ENCODE measurements around the gene ABCB6. TPM values are rescaled to one million over a fixed set of nuclear protein-coding genes. Genes with fewer than 3 reads are reported as not detected.

ABCB6 gene
- total RNA-seq, 2 donors from 2014 or later, result 31.9 to 32.1 TPM

DNA sequence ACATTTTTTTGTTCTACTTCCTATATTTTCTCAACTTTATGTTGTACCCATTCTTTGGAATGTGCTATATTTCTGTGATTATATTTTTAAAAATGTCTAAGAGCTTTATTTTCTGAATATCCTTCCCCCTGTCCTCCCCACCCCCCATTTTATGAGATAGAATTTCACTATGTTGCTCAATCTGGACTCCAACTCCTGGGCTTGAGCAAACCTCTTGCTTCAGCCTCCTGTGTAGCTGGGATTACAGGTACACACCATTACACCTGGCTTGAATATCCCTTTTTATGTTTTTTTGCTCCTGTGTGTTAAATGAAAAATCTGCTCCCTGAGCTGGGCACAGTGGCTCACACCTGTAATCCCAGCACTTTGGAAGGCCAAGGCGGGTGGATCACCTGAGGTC, 21.4 kb downstream of the ABCB6 start:
- no peak for DNase-seq (ENCODE audit: low spot score)

DNA sequence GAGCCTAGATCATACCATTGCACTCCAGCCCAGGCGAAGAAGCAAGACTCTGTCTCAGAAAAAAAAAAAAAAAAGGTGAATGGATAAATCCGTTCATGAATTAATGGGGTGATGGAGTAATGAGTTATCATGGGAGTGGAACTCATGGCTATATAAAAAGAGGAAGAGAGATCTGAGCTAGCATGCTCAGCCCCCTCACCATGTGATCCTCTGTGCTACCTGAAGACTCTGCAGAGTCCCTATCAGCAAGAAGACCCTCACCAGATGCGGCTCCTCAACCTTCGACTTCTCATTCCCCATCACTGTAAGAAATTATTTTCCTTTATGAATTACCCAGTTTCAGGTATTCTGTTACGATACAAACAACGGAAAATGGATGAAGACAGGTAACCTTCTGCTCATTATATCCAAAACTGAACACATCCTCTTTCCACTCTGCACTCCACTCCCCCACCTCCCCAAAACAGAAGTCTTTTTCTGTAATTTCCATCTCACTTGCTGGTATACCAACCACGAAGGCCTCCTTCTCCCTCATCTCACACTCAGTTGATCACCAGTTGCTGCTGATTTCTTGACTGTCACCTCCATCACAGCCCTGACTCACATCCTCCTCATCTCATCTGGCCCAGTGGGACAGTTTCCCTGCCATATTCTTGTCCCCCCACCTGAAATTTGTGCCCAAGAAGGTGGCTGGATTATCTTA, 31.9 kb downstream of the ABCB6 start:
- DNase-seq (ENCODE audit: low spot score), result no peak
- intact Hi-C loops (cut with DNase I), result no loop called here

More for the DNA sequence above, 21.4 kb downstream of the ABCB6 start:
- Histone ChIP-seq H3K36me3 (no peaks in the 10 kb centered on the region), H3K27me3 (replicated peaks; ENCODE audit: insufficient read depth) (no peaks in the 10 kb centered on the region), H3K27ac (no peak overlapping the region), H3K4me1 (replicated peaks) (no peaks in the 10 kb centered on the region), H3K9me3 (no peaks in the 10 kb centered on the region), H3K4me3 (no peak overlapping the region)
- TF ChIP-seq, protein P1, sequence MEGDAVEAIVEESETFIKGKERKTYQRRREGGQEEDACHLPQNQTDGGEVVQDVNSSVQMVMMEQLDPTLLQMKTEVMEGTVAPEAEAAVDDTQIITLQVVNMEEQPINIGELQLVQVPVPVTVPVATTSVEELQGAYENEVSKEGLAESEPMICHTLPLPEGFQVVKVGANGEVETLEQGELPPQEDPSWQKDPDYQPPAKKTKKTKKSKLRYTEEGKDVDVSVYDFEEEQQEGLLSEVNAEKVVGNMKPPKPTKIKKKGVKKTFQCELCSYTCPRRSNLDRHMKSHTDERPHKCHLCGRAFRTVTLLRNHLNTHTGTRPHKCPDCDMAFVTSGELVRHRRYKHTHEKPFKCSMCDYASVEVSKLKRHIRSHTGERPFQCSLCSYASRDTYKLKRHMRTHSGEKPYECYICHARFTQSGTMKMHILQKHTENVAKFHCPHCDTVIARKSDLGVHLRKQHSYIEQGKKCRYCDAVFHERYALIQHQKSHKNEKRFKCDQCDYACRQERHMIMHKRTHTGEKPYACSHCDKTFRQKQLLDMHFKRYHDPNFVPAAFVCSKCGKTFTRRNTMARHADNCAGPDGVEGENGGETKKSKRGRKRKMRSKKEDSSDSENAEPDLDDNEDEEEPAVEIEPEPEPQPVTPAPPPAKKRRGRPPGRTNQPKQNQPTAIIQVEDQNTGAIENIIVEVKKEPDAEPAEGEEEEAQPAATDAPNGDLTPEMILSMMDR (IDR thresholded peaks at IDR 0.05), result no peak
- TF ChIP-seq POLR2AphosphoS5 (IDR thresholded peaks at IDR 0.05) (no peak), POLR2A (IDR thresholded peaks at IDR 0.05) (no peak)
- 86% methylated on average over 1 of the region's 1 CpG for WGBS
- intact Hi-C loops (cut with DNase I), result no loop called here

DNA sequence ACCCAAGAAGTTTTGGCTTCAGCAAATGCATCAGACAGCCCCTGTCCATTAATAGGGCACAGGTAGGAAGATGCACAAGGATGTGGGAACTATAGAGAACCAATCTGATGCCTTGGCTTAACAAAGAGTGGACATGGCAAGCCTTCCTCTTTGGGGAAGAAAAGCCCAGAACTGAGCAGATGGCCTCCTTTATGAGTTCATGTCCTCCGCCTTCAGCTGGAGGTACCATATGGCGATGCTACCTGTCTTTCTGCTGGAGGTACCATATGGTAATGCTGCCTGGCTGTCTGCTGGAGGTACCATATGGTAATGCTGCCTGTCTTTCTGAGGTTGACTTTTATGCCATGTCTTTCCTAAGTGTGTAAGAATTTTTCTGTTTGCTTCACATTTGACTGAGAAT, 34.6 kb downstream of the ABCB6 start:
- H3K27me3 ChIP-seq (replicated peaks; ENCODE audit: insufficient read depth), result no peaks in the 10 kb centered on the region
- H3K4me3 ChIP-seq, result no peak overlapping the region
- TF ChIP-seq POLR2A (IDR thresholded peaks at IDR 0.05) (no peak), POLR2AphosphoS5 (IDR thresholded peaks at IDR 0.05) (no peak)
- TF ChIP-seq, protein P1 (IDR thresholded peaks at IDR 0.05), result no peak
- peaks cover under 1% of the 10 kb centered on the region for H3K4me1 ChIP-seq (replicated peaks)
- peaks cover 0 to 24% of the 10 kb centered on the region in 2 donors for H3K36me3 ChIP-seq
- 100% methylated on average over 2 of the region's 2 CpGs for WGBS
- no peaks in the 10 kb centered on the region for H3K9me3 ChIP-seq
- no peak for DNase-seq (ENCODE audit: low spot score)
- no peak overlapping the region for H3K27ac ChIP-seq
- intact Hi-C loops (cut with DNase I), result no loop called here

More for the DNA sequence above, 31.9 kb downstream of the ABCB6 start:
- no peak for TF ChIP-seq POLR2A (IDR thresholded peaks at IDR 0.05)
- TF ChIP-seq POLR2AphosphoS5 (IDR thresholded peaks at IDR 0.05), result no peak
- TF ChIP-seq, protein P1 (IDR thresholded peaks at IDR 0.05), result no peak
- Histone ChIP-seq H3K27ac (no peak overlapping the region), H3K4me1 (replicated peaks) (no peaks in the 10 kb centered on the region), H3K27me3 (replicated peaks; ENCODE audit: insufficient read depth) (no peaks in the 10 kb centered on the region), H3K4me3 (no peak overlapping the region), H3K36me3 (peaks cover 0 to 15% of the 10 kb centered on the region in 2 donors), H3K9me3 (no peaks in the 10 kb centered on the region)
- 88% methylated on average over 7 of the region's 7 CpGs for WGBS

DNA sequence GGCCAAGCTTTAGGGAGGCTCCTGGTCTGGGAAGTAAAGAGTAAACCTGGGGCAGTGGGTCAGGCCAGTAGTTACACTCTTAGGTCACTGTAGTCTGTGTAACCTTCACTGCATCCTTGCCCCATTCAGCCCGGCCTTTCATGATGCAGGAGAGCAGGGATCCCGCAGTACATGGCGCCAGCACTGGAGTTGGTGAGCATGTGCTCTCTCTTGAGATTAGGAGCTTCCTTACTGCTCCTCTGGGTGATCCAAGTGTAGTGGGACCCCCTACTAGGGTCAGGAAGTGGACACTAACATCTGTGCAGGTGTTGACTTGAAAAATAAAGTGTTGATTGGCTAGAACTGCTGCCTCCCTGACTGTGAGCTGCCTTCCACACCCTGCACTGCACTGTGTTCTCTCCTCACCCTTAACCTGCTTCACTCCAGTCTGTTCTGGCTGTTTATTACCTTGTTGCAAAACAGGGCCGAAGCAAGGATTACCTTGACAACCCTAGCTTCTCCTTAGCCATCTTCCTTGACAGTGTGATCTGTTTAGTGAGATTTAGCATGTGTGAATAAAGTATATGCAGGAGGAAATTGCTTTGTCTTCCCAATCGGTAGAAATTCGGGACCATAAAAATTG, 35.5 kb downstream of the ABCB6 start:
- no peaks in the 10 kb centered on the region for H3K27me3 ChIP-seq (replicated peaks; ENCODE audit: insufficient read depth)
- H3K36me3 ChIP-seq, result peaks cover 0 to 24% of the 10 kb centered on the region in 2 donors
- no peak overlapping the region for H3K4me3 ChIP-seq
- 92% methylated on average over 6 of the region's 6 CpGs for WGBS
- intact Hi-C loops (cut with DNase I), result no loop called here
- H3K4me1 ChIP-seq (replicated peaks), result peaks cover 5% of the 10 kb centered on the region
- no peak for DNase-seq (ENCODE audit: low spot score)
- TF ChIP-seq POLR2A (IDR thresholded peaks at IDR 0.05) (no peak), POLR2AphosphoS5 (IDR thresholded peaks at IDR 0.05) (no peak)
- TF ChIP-seq, protein P1 (IDR thresholded peaks at IDR 0.05), result no peak
- H3K9me3 ChIP-seq, result no peaks in the 10 kb centered on the region
- H3K27ac ChIP-seq, result no peak overlapping the region
